Thoracic aorta (tissue), 2 donors: ENCODE measurements around the gene C1R. TPM values are rescaled to one million over a fixed set of nuclear protein-coding genes. Genes with fewer than 3 reads are reported as not detected.
A peak's percentile ranks its signal among the peaks of the same experiment; 100 is the strongest.

Experiments used
- ATAC-seq: fragments of 150-250 bp; one replicate; pipeline ENCODE4 v1.8.0; 2017; ENCODE audit warnings: low read depth; ENCODE audit not compliant: insufficient number of reproducible peaks, low FRiP score
- DNase-seq: peaks from one replicate; pipeline ENCODE4 v3.0.0-alpha.2; 2020; ENCODE audit warnings: low spot score
- H3K27ac ChIP-seq, 2 donors: fragments of 200-600 bp; sonication (generic); 1 replicate in 1 of 2; 2 replicates in 1 of 2; pipeline ENCODE4 v1.5.1; 2016; ENCODE audit warnings: mild to moderate bottlenecking in 2 of 2, moderate library complexity in 2 of 2
- H3K27me3 ChIP-seq: fragments of 200-600 bp; sonication (generic); replicated peaks from 2 replicates; pipeline ENCODE4 v1.6.0; 2016; ENCODE audit warnings: mild to moderate bottlenecking; ENCODE audit not compliant: insufficient read depth
- H3K36me3 ChIP-seq: fragments of 200-600 bp; sonication (generic); one replicate; pipeline ENCODE4 v1.5.1; 2016
- H3K4me1 ChIP-seq, 2 donors: fragments of 200-600 bp; sonication (generic); 1 replicate in 1 of 2; 2 replicates in 1 of 2; pipeline versions ENCODE4 v1.5.1 to v1.6.0; 2016; ENCODE audit warnings: low read depth in 2 of 2, mild to moderate bottlenecking in 1 of 2; ENCODE audit not compliant: control insufficient read depth in 1 of 2
- H3K4me3 ChIP-seq: fragments of 200-600 bp; sonication (generic); 2 replicates; pipeline ENCODE4 v1.5.1; 2016; ENCODE audit warnings: mild to moderate bottlenecking
- H3K9me3 ChIP-seq: fragments of 200-600 bp; sonication (generic); 2 replicates; pipeline ENCODE4 v1.5.1; 2016
- CTCF ChIP-seq: fragments of 200-600 bp; sonication (generic); IDR thresholded peaks from one replicate; pipeline ENCODE4 v1.5.1; 2019; ENCODE audit warnings: antibody characterized with exemption
- total RNA-seq, 2 donors: library from RNA; depleted of rRNA; stranded (reverse); fragments of >200 nt; gene quantifications; one replicate each; pipeline versions ENCODE4 v1.1.0 to v1.2.3, GENCODE V29; 2016

Gene C1R
- total RNA-seq, 2 donors from 2014 or later: 811 to 997 TPM

- ATAC-seq: no peak
- no peak for DNase-seq
- no peak for TF ChIP-seq CTCF
- peaks cover 39% of the 10 kb centered on the region for H3K36me3 ChIP-seq
- H3K4me3 ChIP-seq: no peak overlapping the region
- H3K9me3 ChIP-seq: no peaks in the 10 kb centered on the region
- H3K27ac ChIP-seq: no peak overlapping the region
- no peaks in the 10 kb centered on the region for H3K4me1 ChIP-seq
- no peaks in the 10 kb centered on the region for H3K27me3 ChIP-seq
These were observed 22.9 kb downstream of the C1R start for GRCh38 chr12:7069386-7069785.

- DNase-seq (no peak), ATAC-seq (no peak)
- no peak overlapping the region for H3K4me3 ChIP-seq
- H3K27me3 ChIP-seq: no peaks in the 10 kb centered on the region
- no peaks in the 10 kb centered on the region for H3K9me3 ChIP-seq
- no peak for TF ChIP-seq CTCF
- H3K36me3 ChIP-seq: peaks cover 41% of the 10 kb centered on the region
- no peak overlapping the region for H3K27ac ChIP-seq
- peaks cover 0 to 1% of the 10 kb centered on the region in 2 donors for H3K4me1 ChIP-seq
These were observed 23.3 kb downstream of the C1R start for GRCh38 chr12:7068994-7069346.

DNA sequence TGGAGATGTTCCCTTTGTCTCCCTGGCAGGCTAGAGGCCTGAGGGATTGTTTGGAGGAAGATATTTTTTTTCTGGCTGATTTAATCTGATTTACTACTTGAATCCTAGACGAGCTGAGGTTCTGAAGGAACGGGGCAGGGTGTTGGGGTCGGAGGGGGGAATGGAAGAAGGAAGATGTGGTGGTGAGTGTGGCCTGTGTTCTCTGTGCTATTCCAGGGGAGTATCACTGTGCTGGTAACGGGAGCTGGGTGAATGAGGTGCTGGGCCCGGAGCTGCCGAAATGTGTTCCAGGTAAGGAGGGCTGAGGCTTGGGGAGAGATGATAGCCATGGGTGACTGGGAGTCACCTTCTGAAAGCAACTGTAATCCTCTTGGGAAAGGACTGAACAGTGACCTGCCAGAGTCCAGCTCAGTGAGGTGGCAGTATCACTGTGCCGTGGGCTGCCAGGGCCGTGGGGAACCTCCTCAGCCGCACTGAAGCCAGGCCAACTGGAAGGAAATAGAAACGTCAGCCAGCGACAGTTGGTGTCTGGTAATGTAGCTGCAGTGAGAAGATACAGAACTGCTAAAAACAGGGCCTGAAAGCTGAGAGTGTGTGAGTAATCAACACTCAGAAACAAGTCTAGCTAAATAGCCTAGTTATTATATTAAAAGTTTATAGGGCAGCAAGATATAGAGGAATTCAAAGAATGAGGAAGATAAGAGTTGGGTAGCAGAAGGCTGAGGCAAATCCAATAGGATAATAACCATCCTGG lies 23.8 kb downstream of the C1R start:
- no peak for DNase-seq
- ATAC-seq: no peak
- H3K4me1 ChIP-seq: peaks cover 0 to 3% of the 10 kb centered on the region in 2 donors
- peak overlapping the region in 1 of 2 donors; percentile 40 for H3K27ac ChIP-seq
- no peak for TF ChIP-seq CTCF
- no peaks in the 10 kb centered on the region for H3K9me3 ChIP-seq
- no peaks in the 10 kb centered on the region for H3K27me3 ChIP-seq
- no peak overlapping the region for H3K4me3 ChIP-seq
- peaks cover 43% of the 10 kb centered on the region for H3K36me3 ChIP-seq

GRCh38 chr12:7067096-7067495 lies 25.1 kb downstream of the C1R start:
- Histone ChIP-seq H3K27ac (no peak overlapping the region), H3K36me3 (peaks cover 43% of the 10 kb centered on the region), H3K9me3 (no peaks in the 10 kb centered on the region), H3K27me3 (no peaks in the 10 kb centered on the region), H3K4me3 (no peak overlapping the region), H3K4me1 (peaks cover 3 to 5% of the 10 kb centered on the region in 2 donors)
- DNase-seq: no peak
- no peak for ATAC-seq
- TF ChIP-seq CTCF: no peak

- H3K36me3 ChIP-seq: peaks cover 43% of the 10 kb centered on the region
- DNase-seq (no peak), ATAC-seq (no peak)
- no peaks in the 10 kb centered on the region for H3K9me3 ChIP-seq
- no peaks in the 10 kb centered on the region for H3K27me3 ChIP-seq
- no peak overlapping the region for H3K27ac ChIP-seq
- H3K4me1 ChIP-seq: peaks cover 3 to 9% of the 10 kb centered on the region in 2 donors
- no peak overlapping the region for H3K4me3 ChIP-seq
- no peak for TF ChIP-seq CTCF
These were observed 25.6 kb downstream of the C1R start for GRCh38 chr12:7066596-7066995.
